H9 (cell line): ENCODE data around the gene MOCOS. TPM values are rescaled to one million over a fixed set of nuclear protein-coding genes. Genes with fewer than 3 reads are reported as not detected.
"Not testable (repeated sequence)": the region's sequence is repeated elsewhere in the genome, so short reads cannot be mapped to it uniquely, and the experiment has no call there.

Experiments
- DNase-seq: peaks from one replicate; pipeline ENCODE4 v3.0.0-alpha.2; 2017
- H2AFZ ChIP-seq: one replicate; pipeline ENCODE4 v1.6.1; 2013; ENCODE audit warnings: mild to moderate bottlenecking, low read length, control low read depth, moderate library complexity
- H2AK5ac ChIP-seq: 2 replicates; pipeline ENCODE4 v1.6.1; 2013; ENCODE audit warnings: low read length, control low read depth, mixed read lengths; ENCODE audit not compliant: insufficient read length
- H2BK120ac ChIP-seq: one replicate; pipeline ENCODE4 v1.6.1; 2013; ENCODE audit warnings: low read depth, mild to moderate bottlenecking, low read length, control low read depth, inconsistent platforms; ENCODE audit not compliant: poor library complexity, severe bottlenecking
- H2BK12ac ChIP-seq: 2 replicates; pipeline ENCODE4 v1.6.1; 2013; ENCODE audit warnings: low read length, control low read depth, mixed read lengths, low read depth; ENCODE audit not compliant: insufficient read length
- H2BK15ac ChIP-seq: 2 replicates; pipeline ENCODE4 v1.6.1; 2013; ENCODE audit warnings: low read depth, low read length, control low read depth
- H2BK20ac ChIP-seq: one replicate; pipeline ENCODE4 v1.6.1; 2013; ENCODE audit warnings: low read depth, mild to moderate bottlenecking, low read length, control low read depth, inconsistent platforms; ENCODE audit not compliant: poor library complexity, severe bottlenecking
- H2BK5ac ChIP-seq: 2 replicates; pipeline ENCODE4 v1.6.1; 2013; ENCODE audit warnings: low read length, control low read depth, mixed read lengths; ENCODE audit not compliant: insufficient read length
- H3K14ac ChIP-seq: 2 replicates; pipeline ENCODE4 v1.6.1; 2013; ENCODE audit warnings: low read length, control low read depth; ENCODE audit not compliant: insufficient read depth
- H3K18ac ChIP-seq: 2 replicates; pipeline ENCODE4 v1.6.1; 2013; ENCODE audit warnings: low read depth, mild to moderate bottlenecking, mixed read lengths, low read length, control low read depth; ENCODE audit not compliant: insufficient read length
- H3K23ac ChIP-seq: 2 replicates; pipeline ENCODE4 v1.6.1; 2013; ENCODE audit warnings: low read length, control low read depth, mixed read lengths, low read depth; ENCODE audit not compliant: insufficient read length
- H3K23me2 ChIP-seq: 2 replicates; pipeline ENCODE4 v1.6.1; 2013; ENCODE audit warnings: low read depth, mild to moderate bottlenecking, mixed read lengths, low read length, control low read depth; ENCODE audit not compliant: insufficient read length, poor library complexity, severe bottlenecking
- H3K27ac ChIP-seq: 2 replicates; pipeline ENCODE4 v1.5.1; 2013; ENCODE audit warnings: low read length, control low read depth, mixed read lengths, low read depth; ENCODE audit not compliant: insufficient read length
- H3K27me3 ChIP-seq: 2 replicates; pipeline ENCODE4 v1.6.1; 2013; ENCODE audit warnings: low read length, control low read depth, inconsistent platforms; ENCODE audit not compliant: insufficient read depth
- H3K4ac ChIP-seq: 2 replicates; pipeline ENCODE4 v1.6.1; 2013; ENCODE audit warnings: low read depth, mild to moderate bottlenecking, control low read depth, inconsistent platforms, low read length, moderate library complexity
- H3K4me1 ChIP-seq: 2 replicates; pipeline ENCODE4 v1.6.1; 2013; ENCODE audit warnings: low read length, control low read depth, inconsistent platforms; ENCODE audit not compliant: insufficient read depth
- H3K4me2 ChIP-seq: 2 replicates; pipeline ENCODE4 v1.6.1; 2013; ENCODE audit warnings: low read length, control low read depth, mixed read lengths; ENCODE audit not compliant: insufficient read length, insufficient read depth
- H3K56ac ChIP-seq: 2 replicates; pipeline ENCODE4 v1.6.1; 2013; ENCODE audit warnings: low read depth, mild to moderate bottlenecking, mixed read lengths, low read length, control low read depth; ENCODE audit not compliant: insufficient read length
- H3K79me1 ChIP-seq: 2 replicates; pipeline ENCODE4 v1.6.1; 2013; ENCODE audit warnings: low read depth, mild to moderate bottlenecking, moderate library complexity, low read length, control low read depth, inconsistent platforms; ENCODE audit not compliant: insufficient read depth, poor library complexity, severe bottlenecking
- H3K79me2 ChIP-seq: 2 replicates; pipeline ENCODE4 v1.6.1; 2013; ENCODE audit warnings: low read length, control low read depth, inconsistent platforms; ENCODE audit not compliant: insufficient read depth
- H3K9ac ChIP-seq: 2 replicates; pipeline ENCODE4 v1.6.1; 2013; ENCODE audit warnings: low read length, control low read depth, mixed read lengths; ENCODE audit not compliant: insufficient read length; ENCODE audit errors: extremely low read depth
- H3K9me3 ChIP-seq: one replicate; pipeline ENCODE4 v1.6.1; 2013; ENCODE audit warnings: low read depth, low read length, inconsistent platforms; ENCODE audit not compliant: control insufficient read depth
- H3T11ph ChIP-seq: one replicate; pipeline ENCODE4 v1.6.1; 2013; ENCODE audit warnings: mild to moderate bottlenecking, low read length, control low read depth, inconsistent platforms
- H4K20me1 ChIP-seq: one replicate; pipeline ENCODE4 v1.6.1; 2013; ENCODE audit not compliant: control insufficient read depth, insufficient read length, insufficient read depth
- H4K5ac ChIP-seq: 2 replicates; pipeline ENCODE4 v1.6.1; 2013; ENCODE audit warnings: low read depth, mild to moderate bottlenecking, mixed read lengths, low read length, control low read depth; ENCODE audit not compliant: insufficient read length
- H4K8ac ChIP-seq: replicated peaks from 2 replicates; pipeline ENCODE4 v1.6.1; 2013; ENCODE audit warnings: low read length, control low read depth, mixed read lengths, low read depth; ENCODE audit not compliant: insufficient read length
- H4K91ac ChIP-seq: 2 replicates; pipeline ENCODE4 v1.6.1; 2013; ENCODE audit warnings: low read depth, mild to moderate bottlenecking, moderate library complexity, mixed read lengths, low read length, control low read depth; ENCODE audit not compliant: insufficient read length
- H3K27ac Mint-ChIP-seq, 3 experiments: 2 replicates in 2 of 3; 3 replicates in 1 of 3; pipeline ENCODE4 v1.8.0; 2020 to 2021; ENCODE audit warnings: mixed read lengths in 3 of 3, mild to moderate bottlenecking in 1 of 3, moderate library complexity in 1 of 3
- H3K27me3 Mint-ChIP-seq: 2 replicates; pipeline ENCODE4 v1.8.0; 2021; ENCODE audit warnings: low read depth, mild to moderate bottlenecking, moderate library complexity, mixed read lengths
- H3K36me3 Mint-ChIP-seq, 3 experiments: 2 replicates in 2 of 3; 3 replicates in 1 of 3; pipeline ENCODE4 v1.8.0; 2020 to 2021; ENCODE audit warnings: low read depth in 3 of 3, mixed read lengths in 3 of 3; ENCODE audit not compliant: insufficient read depth in 1 of 3
- H3K4me1 Mint-ChIP-seq, 2 experiments: 2 replicates each; pipeline ENCODE4 v1.8.0; 2020; ENCODE audit warnings: mixed read lengths in 2 of 2
- H3K4me3 Mint-ChIP-seq, 2 experiments: 2 replicates in 1 of 2; 3 replicates in 1 of 2; pipeline ENCODE4 v1.8.0; 2020 to 2021; ENCODE audit warnings: mild to moderate bottlenecking in 2 of 2, mixed read lengths in 2 of 2, moderate library complexity in 1 of 2
- H3K9me3 Mint-ChIP-seq, 2 experiments: 2 replicates in 1 of 2; 3 replicates in 1 of 2; pipeline ENCODE4 v1.8.0; 2020; ENCODE audit warnings: mild to moderate bottlenecking in 2 of 2, mixed read lengths in 2 of 2, moderate library complexity in 1 of 2
- CTCF ChIP-seq: fragments of 200-600 bp; sonication (generic); conservative IDR thresholded peaks from 3 replicates; pipeline ENCODE4 v1.8.0; 2021; ENCODE audit warnings: antibody characterized with exemption, mild to moderate bottlenecking
- WGBS: extraction: QIAGEN DNeasy Blood & Tissue Kit; methylation state at CpG from one replicate; pipeline ENCODE4 v1.1.7; 2013; ENCODE audit warnings: missing lambda C conversion rate, low lambda C conversion rate, mixed read lengths; ENCODE audit not compliant: insufficient read length; ENCODE audit errors: extremely low coverage; 5-methylcytosine and 5-hydroxymethylcytosine counted together
- total RNA-seq: library from RNA; stranded (reverse); gene quantifications from 2 replicates; pipeline ENCODE4 v1.2.1, GENCODE V29; 2021

The MOCOS gene
- total RNA-seq, 1 experiment from 2014 or later: 6.0 TPM

GRCh38 chr18:36207303-36207702 is 20.0 kb downstream of the MOCOS start:
- Histone ChIP-seq H3K27me3 (no peaks in the 10 kb centered on the region), H3K4me1 (no peaks in the 10 kb centered on the region), H3K14ac (no peak overlapping the region), H3K23me2 (no peaks in the 10 kb centered on the region), H3K79me2 (no peaks in the 10 kb centered on the region), H3K18ac (no peak overlapping the region), H3T11ph (no peak overlapping the region), H3K79me1 (no peaks in the 10 kb centered on the region), H2BK120ac (no peak overlapping the region), H4K5ac (no peak overlapping the region), H2AK5ac (no peak overlapping the region), H2BK5ac (no peak overlapping the region), H3K4ac (no peak overlapping the region), H3K23ac (no peak overlapping the region), H4K91ac (no peak overlapping the region), H2BK12ac (no peak overlapping the region), H3K4me2 (no peak overlapping the region), H3K9me3 (no peaks in the 10 kb centered on the region), H4K8ac (no peak overlapping the region), H3K9ac (no peak overlapping the region), H2AFZ (no peak overlapping the region), H4K20me1 (no peaks in the 10 kb centered on the region), H3K56ac (no peak overlapping the region), H3K27ac (no peak overlapping the region), H2BK20ac (no peak overlapping the region), H2BK15ac (no peak overlapping the region)
- H3K27ac Mint-ChIP-seq: no peak overlapping the region
- TF ChIP-seq CTCF: no peak
- WGBS: no CpG with 5 or more reads among the region's 1 CpG
- peaks cover 30 to 39% (median 37%) of the 10 kb centered on the region in 3 experiments for H3K36me3 Mint-ChIP-seq
- H3K9me3 Mint-ChIP-seq: peaks cover 0 to 4% of the 10 kb centered on the region in 2 experiments; a peak in 4 of 5 replicates
- no peaks in the 10 kb centered on the region for H3K4me1 Mint-ChIP-seq
- no peak overlapping the region for H3K4me3 Mint-ChIP-seq
- DNase-seq: no peak
- H3K27me3 Mint-ChIP-seq: no peaks in the 10 kb centered on the region

GRCh38 chr18:36207969-36208368 is 20.7 kb downstream of the MOCOS start:
- H2AK5ac ChIP-seq, H2BK5ac ChIP-seq, H3K27ac ChIP-seq, H2AFZ ChIP-seq, H3K23ac ChIP-seq, H3K56ac ChIP-seq, H3T11ph ChIP-seq, H2BK120ac ChIP-seq, H3K79me1 ChIP-seq, H3K9ac ChIP-seq, H3K4me1 Mint-ChIP-seq, H4K5ac ChIP-seq, H4K8ac ChIP-seq, H3K27me3 ChIP-seq, H2BK12ac ChIP-seq, H4K91ac ChIP-seq, H3K18ac ChIP-seq, H3K23me2 ChIP-seq, H2BK15ac ChIP-seq, H3K27ac Mint-ChIP-seq, H3K4me2 ChIP-seq, H3K4ac ChIP-seq, H3K4me3 Mint-ChIP-seq, H4K20me1 ChIP-seq, H3K9me3 ChIP-seq, H2BK20ac ChIP-seq, H3K9me3 Mint-ChIP-seq, DNase-seq, H3K14ac ChIP-seq, H3K4me1 ChIP-seq, H3K27me3 Mint-ChIP-seq, H3K79me2 ChIP-seq: not testable (repeated sequence)
- peaks cover 30 to 39% (median 37%) of the 10 kb centered on the region in 3 experiments for H3K36me3 Mint-ChIP-seq
- no CpG with 5 or more reads among the region's 2 CpGs for WGBS
